ENCODE results near the gene FUNDC2. TPM values are rescaled to one million over a fixed set of nuclear protein-coding genes. Genes with fewer than 3 reads are reported as not detected.
A peak's percentile ranks its signal among the peaks of the same experiment; 100 is the strongest.

FUNDC2 gene
- total and polyA plus RNA-seq, 2 of the 13 experiments (the other 11 are each of a cell fraction or from before 2014, with no cell fraction given), result 65.3 to 109 TPM

DNA sequence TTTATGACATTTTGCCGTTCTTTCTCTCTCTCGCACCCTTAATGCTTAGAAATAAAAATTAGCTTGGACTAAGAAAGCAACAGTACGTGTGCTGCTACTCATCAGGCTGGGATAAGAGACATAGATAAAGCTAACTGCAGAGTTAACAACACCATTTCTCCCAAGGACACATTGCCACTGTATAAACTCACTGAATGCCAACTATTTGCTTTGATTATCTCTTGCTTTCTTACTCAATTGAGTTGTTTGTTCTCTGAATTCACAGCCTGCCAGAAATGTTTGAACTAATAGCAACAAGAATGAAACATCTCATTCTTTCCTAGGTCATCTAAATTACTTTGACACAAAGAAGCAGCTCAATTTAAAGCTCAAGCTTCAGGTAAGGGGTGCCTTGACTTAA is 38.7 kb upstream of the FUNDC2 start (continued):
- TF ChIP-seq, protein P1, sequence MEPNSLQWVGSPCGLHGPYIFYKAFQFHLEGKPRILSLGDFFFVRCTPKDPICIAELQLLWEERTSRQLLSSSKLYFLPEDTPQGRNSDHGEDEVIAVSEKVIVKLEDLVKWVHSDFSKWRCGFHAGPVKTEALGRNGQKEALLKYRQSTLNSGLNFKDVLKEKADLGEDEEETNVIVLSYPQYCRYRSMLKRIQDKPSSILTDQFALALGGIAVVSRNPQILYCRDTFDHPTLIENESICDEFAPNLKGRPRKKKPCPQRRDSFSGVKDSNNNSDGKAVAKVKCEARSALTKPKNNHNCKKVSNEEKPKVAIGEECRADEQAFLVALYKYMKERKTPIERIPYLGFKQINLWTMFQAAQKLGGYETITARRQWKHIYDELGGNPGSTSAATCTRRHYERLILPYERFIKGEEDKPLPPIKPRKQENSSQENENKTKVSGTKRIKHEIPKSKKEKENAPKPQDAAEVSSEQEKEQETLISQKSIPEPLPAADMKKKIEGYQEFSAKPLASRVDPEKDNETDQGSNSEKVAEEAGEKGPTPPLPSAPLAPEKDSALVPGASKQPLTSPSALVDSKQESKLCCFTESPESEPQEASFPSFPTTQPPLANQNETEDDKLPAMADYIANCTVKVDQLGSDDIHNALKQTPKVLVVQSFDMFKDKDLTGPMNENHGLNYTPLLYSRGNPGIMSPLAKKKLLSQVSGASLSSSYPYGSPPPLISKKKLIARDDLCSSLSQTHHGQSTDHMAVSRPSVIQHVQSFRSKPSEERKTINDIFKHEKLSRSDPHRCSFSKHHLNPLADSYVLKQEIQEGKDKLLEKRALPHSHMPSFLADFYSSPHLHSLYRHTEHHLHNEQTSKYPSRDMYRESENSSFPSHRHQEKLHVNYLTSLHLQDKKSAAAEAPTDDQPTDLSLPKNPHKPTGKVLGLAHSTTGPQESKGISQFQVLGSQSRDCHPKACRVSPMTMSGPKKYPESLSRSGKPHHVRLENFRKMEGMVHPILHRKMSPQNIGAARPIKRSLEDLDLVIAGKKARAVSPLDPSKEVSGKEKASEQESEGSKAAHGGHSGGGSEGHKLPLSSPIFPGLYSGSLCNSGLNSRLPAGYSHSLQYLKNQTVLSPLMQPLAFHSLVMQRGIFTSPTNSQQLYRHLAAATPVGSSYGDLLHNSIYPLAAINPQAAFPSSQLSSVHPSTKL (CRISPR knock-in tag; IDR thresholded peaks at IDR 0.05), result peak; percentile 91
- TF ChIP-seq, protein P2, sequence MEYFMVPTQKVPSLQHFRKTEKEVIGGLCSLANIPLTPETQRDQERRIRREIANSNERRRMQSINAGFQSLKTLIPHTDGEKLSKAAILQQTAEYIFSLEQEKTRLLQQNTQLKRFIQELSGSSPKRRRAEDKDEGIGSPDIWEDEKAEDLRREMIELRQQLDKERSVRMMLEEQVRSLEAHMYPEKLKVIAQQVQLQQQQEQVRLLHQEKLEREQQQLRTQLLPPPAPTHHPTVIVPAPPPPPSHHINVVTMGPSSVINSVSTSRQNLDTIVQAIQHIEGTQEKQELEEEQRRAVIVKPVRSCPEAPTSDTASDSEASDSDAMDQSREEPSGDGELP (IDR thresholded peaks at IDR 0.05; ENCODE audit: borderline replicate concordance, low read depth), result no peak
- TF ChIP-seq, protein P3, sequence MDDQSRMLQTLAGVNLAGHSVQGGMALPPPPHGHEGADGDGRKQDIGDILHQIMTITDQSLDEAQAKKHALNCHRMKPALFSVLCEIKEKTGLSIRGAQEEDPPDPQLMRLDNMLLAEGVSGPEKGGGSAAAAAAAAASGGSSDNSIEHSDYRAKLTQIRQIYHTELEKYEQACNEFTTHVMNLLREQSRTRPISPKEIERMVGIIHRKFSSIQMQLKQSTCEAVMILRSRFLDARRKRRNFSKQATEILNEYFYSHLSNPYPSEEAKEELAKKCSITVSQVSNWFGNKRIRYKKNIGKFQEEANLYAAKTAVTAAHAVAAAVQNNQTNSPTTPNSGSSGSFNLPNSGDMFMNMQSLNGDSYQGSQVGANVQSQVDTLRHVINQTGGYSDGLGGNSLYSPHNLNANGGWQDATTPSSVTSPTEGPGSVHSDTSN (CRISPR knock-in tag; IDR thresholded peaks at IDR 0.05; ENCODE audit: borderline replicate concordance), result no peak
- no peak for TF ChIP-seq RBM39 (IDR thresholded peaks at IDR 0.05; ENCODE audit: low read depth, low read length, poor library complexity, severe bottlenecking)
- no peak for TF ChIP-seq ZBTB42 (CRISPR knock-in tag; IDR thresholded peaks at IDR 0.05)
- no peak for TF ChIP-seq HOXA5 (CRISPR knock-in tag; IDR thresholded peaks at IDR 0.05)
- no peak for TF ChIP-seq ZNF430 (CRISPR knock-in tag; IDR thresholded peaks at IDR 0.05)
- peak; percentile 76; the same call in 1 of the 2 replicates for TF ChIP-seq HMG20A (CRISPR knock-in tag; IDR thresholded peaks at IDR 0.05; ENCODE audit: borderline replicate concordance)
- no peak for TF ChIP-seq ZNF616 (CRISPR knock-in tag; IDR thresholded peaks at IDR 0.05; ENCODE audit: low read depth)
- TF ChIP-seq, protein P4, sequence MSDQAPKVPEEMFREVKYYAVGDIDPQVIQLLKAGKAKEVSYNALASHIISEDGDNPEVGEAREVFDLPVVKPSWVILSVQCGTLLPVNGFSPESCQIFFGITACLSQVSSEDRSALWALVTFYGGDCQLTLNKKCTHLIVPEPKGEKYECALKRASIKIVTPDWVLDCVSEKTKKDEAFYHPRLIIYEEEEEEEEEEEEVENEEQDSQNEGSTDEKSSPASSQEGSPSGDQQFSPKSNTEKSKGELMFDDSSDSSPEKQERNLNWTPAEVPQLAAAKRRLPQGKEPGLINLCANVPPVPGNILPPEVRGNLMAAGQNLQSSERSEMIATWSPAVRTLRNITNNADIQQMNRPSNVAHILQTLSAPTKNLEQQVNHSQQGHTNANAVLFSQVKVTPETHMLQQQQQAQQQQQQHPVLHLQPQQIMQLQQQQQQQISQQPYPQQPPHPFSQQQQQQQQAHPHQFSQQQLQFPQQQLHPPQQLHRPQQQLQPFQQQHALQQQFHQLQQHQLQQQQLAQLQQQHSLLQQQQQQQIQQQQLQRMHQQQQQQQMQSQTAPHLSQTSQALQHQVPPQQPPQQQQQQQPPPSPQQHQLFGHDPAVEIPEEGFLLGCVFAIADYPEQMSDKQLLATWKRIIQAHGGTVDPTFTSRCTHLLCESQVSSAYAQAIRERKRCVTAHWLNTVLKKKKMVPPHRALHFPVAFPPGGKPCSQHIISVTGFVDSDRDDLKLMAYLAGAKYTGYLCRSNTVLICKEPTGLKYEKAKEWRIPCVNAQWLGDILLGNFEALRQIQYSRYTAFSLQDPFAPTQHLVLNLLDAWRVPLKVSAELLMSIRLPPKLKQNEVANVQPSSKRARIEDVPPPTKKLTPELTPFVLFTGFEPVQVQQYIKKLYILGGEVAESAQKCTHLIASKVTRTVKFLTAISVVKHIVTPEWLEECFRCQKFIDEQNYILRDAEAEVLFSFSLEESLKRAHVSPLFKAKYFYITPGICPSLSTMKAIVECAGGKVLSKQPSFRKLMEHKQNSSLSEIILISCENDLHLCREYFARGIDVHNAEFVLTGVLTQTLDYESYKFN (CRISPR knock-in tag; conservative IDR thresholded peaks at IDR 0.05), result peak; percentile 83
- peak; percentile 66 for TF ChIP-seq CEBPG (CRISPR knock-in tag; IDR thresholded peaks at IDR 0.05)
- TF ChIP-seq PAX8 (CRISPR knock-in tag; IDR thresholded peaks at IDR 0.05; ENCODE audit: borderline replicate concordance), result no peak
- no peak for TF ChIP-seq MTA1 (CRISPR knock-in tag; IDR thresholded peaks at IDR 0.05; ENCODE audit: borderline replicate concordance)
- TF ChIP-seq SNRNP70 (IDR thresholded peaks at IDR 0.05; ENCODE audit: low read depth, low read length), result no peak
- peak; percentile 56; the same call in 1 of the 2 replicates for TF ChIP-seq CREM (IDR thresholded peaks at IDR 0.05)
- no peak for TF ChIP-seq CREM (CRISPR knock-in tag; IDR thresholded peaks at IDR 0.05)

All from HepG2 (cell line).